H1 (cell line): ENCODE data around the gene CKAP2L. TPM values are rescaled to one million over a fixed set of nuclear protein-coding genes. Genes with fewer than 3 reads are reported as not detected.

Experiments
- CTCF ChIA-PET: fragments of 300-600 bp; sonication (Branson Sonifier 250); formaldehyde crosslinking; loops from one replicate; lab custom pipeline; 2021; ENCODE audit not compliant: partially characterized antibody; lab: Charles Lee
- POLR2A ChIA-PET: fragments of 300-600 bp; sonication (Branson Sonifier 250); formaldehyde crosslinking; loops from one replicate; lab custom pipeline; 2021; ENCODE audit warnings: inconsistent platforms; ENCODE audit not compliant: partially characterized antibody; lab: Charles Lee
- DNase-seq, 2 experiments: peaks; one replicate each; pipeline versions ENCODE4 v3.0.0 to v3.0.0-alpha.2; 2010 to 2022; ENCODE audit warnings: low spot score in 2 of 2, low read depth in 1 of 2, mixed read lengths in 1 of 2
- FAIRE-seq: peaks from 2 replicates; lab custom pipeline; 2011; peaks lifted over from hg19 to GRCh38; lab: Jason Lieb, UNC
- H2AFZ ChIP-seq: 2 replicates; pipeline ENCODE4 v1.8.1; 2012; ENCODE audit warnings: low read length, inconsistent platforms
- H2AK5ac ChIP-seq: 2 replicates; pipeline ENCODE4 v1.6.1; 2013; ENCODE audit warnings: low read depth, low read length
- H2BK120ac ChIP-seq: replicated peaks from 2 replicates; pipeline ENCODE3; 2013; ENCODE audit warnings: low read depth, low read length, inconsistent platforms
- H2BK12ac ChIP-seq: 2 replicates; pipeline ENCODE4 v1.6.1; 2013; ENCODE audit warnings: low read depth, low read length
- H2BK15ac ChIP-seq: 2 replicates; pipeline ENCODE4 v1.6.1; 2013; ENCODE audit warnings: low read length
- H2BK20ac ChIP-seq: 2 replicates; pipeline ENCODE4 v1.6.1; 2013; ENCODE audit warnings: low read length
- H2BK5ac ChIP-seq: 2 replicates; pipeline ENCODE4 v1.6.1; 2013; ENCODE audit warnings: low read depth, low read length
- H3K14ac ChIP-seq: 2 replicates; pipeline ENCODE4 v1.6.1; 2013; ENCODE audit warnings: inconsistent platforms; ENCODE audit not compliant: insufficient read length
- H3K18ac ChIP-seq: 2 replicates; pipeline ENCODE4 v1.6.1; 2013; ENCODE audit warnings: low read length; ENCODE audit errors: extremely low read depth
- H3K23ac ChIP-seq: 2 replicates; pipeline ENCODE4 v1.6.1; 2013; ENCODE audit warnings: inconsistent platforms; ENCODE audit not compliant: insufficient read length
- H3K23me2 ChIP-seq: 2 replicates; pipeline ENCODE4 v1.6.1; 2013; ENCODE audit warnings: low read depth, low read length
- H3K27ac ChIP-seq: 2 replicates; pipeline ENCODE4 v1.6.1; 2011; ENCODE audit warnings: low read depth, low read length, inconsistent platforms
- H3K27me3 ChIP-seq, 4 experiments: replicated peaks in 1 of 4; 1 replicate in 1 of 4; 2 replicates in 3 of 4; pipeline versions ENCODE4 v1.6.1 to v1.8.1; 2011 to 2013; ENCODE audit warnings: low read length in 3 of 4, mild to moderate bottlenecking in 3 of 4, inconsistent platforms in 2 of 4, mixed read lengths in 2 of 4, moderate library complexity in 1 of 4; ENCODE audit not compliant: control insufficient read depth in 3 of 4, insufficient read depth in 3 of 4; ENCODE audit errors: extremely low read depth in 1 of 4
- H3K36me3 ChIP-seq, 4 experiments: 2 replicates each; pipeline versions ENCODE4 v1.6.1 to v1.8.1; 2011 to 2013; ENCODE audit warnings: mild to moderate bottlenecking in 4 of 4, low read length in 3 of 4, moderate library complexity in 2 of 4, control low read depth in 1 of 4, inconsistent platforms in 1 of 4; ENCODE audit not compliant: insufficient read depth in 4 of 4, control insufficient read depth in 2 of 4
- H3K4ac ChIP-seq: replicated peaks from 2 replicates; pipeline ENCODE3; 2013; ENCODE audit warnings: low read length, low read depth, mixed read lengths, inconsistent platforms; ENCODE audit not compliant: insufficient read length
- H3K4me1 ChIP-seq, 4 experiments: replicated peaks in 1 of 4; 1 replicate in 1 of 4; 2 replicates in 3 of 4; pipeline versions ENCODE4 v1.6.1 to v1.8.1; 2011 to 2013; ENCODE audit warnings: low read length in 3 of 4, inconsistent platforms in 2 of 4, mixed read lengths in 1 of 4; ENCODE audit not compliant: insufficient read depth in 4 of 4, control insufficient read depth in 3 of 4
- H3K4me2 ChIP-seq, 2 experiments: 2 replicates each; pipeline versions ENCODE4 v1.6.1 to v1.8.1; 2011 to 2013; ENCODE audit warnings: low read depth in 2 of 2, low read length in 2 of 2, control low read depth in 1 of 2, inconsistent platforms in 1 of 2, mild to moderate bottlenecking in 1 of 2; ENCODE audit not compliant: insufficient read depth in 1 of 2
- H3K4me3 ChIP-seq, 4 experiments: fragments of 200-600, 300-600 bp in 1 of 4; sonication (generic), shearing (Covaris generic), sonication (Bioruptor Twin) in 1 of 4; 2 replicates each; pipeline versions ENCODE4 v1.5.1 to v1.8.1; 2011 to 2016; ENCODE audit warnings: low read length in 4 of 4, low read depth in 3 of 4, control low read depth in 2 of 4, inconsistent platforms in 2 of 4, mild to moderate bottlenecking in 2 of 4, mixed read lengths in 1 of 4, moderate library complexity in 1 of 4; ENCODE audit not compliant: insufficient read depth in 2 of 4; ENCODE audit errors: extremely low read depth in 1 of 4
- H3K56ac ChIP-seq: replicated peaks from 2 replicates; pipeline ENCODE3; 2013; ENCODE audit warnings: low read depth, mild to moderate bottlenecking, mixed read lengths, low read length, inconsistent platforms; ENCODE audit not compliant: insufficient read length
- H3K79me1 ChIP-seq: 2 replicates; pipeline ENCODE4 v1.6.1; 2013; ENCODE audit warnings: low read depth, low read length, control low read depth
- H3K79me2 ChIP-seq, 2 experiments: 2 replicates each; pipeline versions ENCODE4 v1.6.1 to v1.8.1; 2012 to 2013; ENCODE audit warnings: low read length in 2 of 2, mild to moderate bottlenecking in 2 of 2, inconsistent platforms in 1 of 2; ENCODE audit not compliant: insufficient read depth in 2 of 2, control insufficient read depth in 1 of 2
- H3K9ac ChIP-seq, 4 experiments: replicated peaks in 1 of 4; 1 replicate in 1 of 4; 2 replicates in 3 of 4; pipeline versions ENCODE4 v1.6.1 to v1.8.1; 2011 to 2013; ENCODE audit warnings: low read depth in 3 of 4, low read length in 3 of 4, control low read depth in 2 of 4, mild to moderate bottlenecking in 2 of 4, moderate library complexity in 2 of 4, inconsistent platforms in 1 of 4; ENCODE audit errors: extremely low read depth in 1 of 4
- H3K9me3 ChIP-seq, 2 experiments: 2 replicates each; pipeline versions ENCODE4 v1.6.1 to v1.8.1; 2012 to 2013; ENCODE audit warnings: mild to moderate bottlenecking in 2 of 2, moderate library complexity in 2 of 2, control low read depth in 1 of 2, inconsistent platforms in 1 of 2, low read depth in 1 of 2, low read length in 1 of 2, mixed read lengths in 1 of 2; ENCODE audit not compliant: insufficient read depth in 2 of 2
- H4K20me1 ChIP-seq, 2 experiments: replicated peaks in 1 of 2; 2 replicates each; pipeline versions ENCODE3 to v1.8.1; 2011 to 2013; ENCODE audit warnings: inconsistent platforms in 2 of 2, low read length in 2 of 2, mild to moderate bottlenecking in 1 of 2; ENCODE audit not compliant: insufficient read depth in 2 of 2, control insufficient read depth in 1 of 2
- H4K5ac ChIP-seq: 2 replicates; pipeline ENCODE4 v1.6.1; 2013; ENCODE audit warnings: low read length, low read depth, mixed read lengths, inconsistent platforms; ENCODE audit not compliant: insufficient read length
- H4K8ac ChIP-seq: 2 replicates; pipeline ENCODE4 v1.8.0; 2013; ENCODE audit warnings: mild to moderate bottlenecking, moderate library complexity, low read length, inconsistent platforms; ENCODE audit not compliant: insufficient read depth; ENCODE audit errors: extremely low read depth
- H4K91ac ChIP-seq: replicated peaks from 2 replicates; pipeline ENCODE3; 2013; ENCODE audit warnings: low read length, mixed read lengths, inconsistent platforms; ENCODE audit not compliant: insufficient read length
- BRCA1 ChIP-seq: IDR thresholded peaks from 2 replicates; pipeline ENCODE4 v1.6.1; 2012; ENCODE audit warnings: low read depth, low read length, improper control_type of control experiment
- CBX8 ChIP-seq: fragments of 300-800, 300-1000 bp; sonication (generic); IDR thresholded peaks from 2 replicates; pipeline ENCODE4 v1.7.1; 2016; ENCODE audit warnings: low read depth, low read length, borderline replicate concordance
- E2F6 ChIP-seq: IDR thresholded peaks from 2 replicates; pipeline ENCODE4 v1.6.1; 2012; ENCODE audit warnings: inconsistent platforms
- POU5F1 ChIP-seq: IDR thresholded peaks from 2 replicates; pipeline ENCODE4 v1.6.1; 2011; ENCODE audit warnings: low read depth, mild to moderate bottlenecking, low read length, moderate library complexity
- RAD21 ChIP-seq, 2 experiments: IDR thresholded peaks in 1 of 2; conservative IDR thresholded peaks in 1 of 2; 2 replicates each; pipeline ENCODE4 v1.6.1; 2011; ENCODE audit warnings: low read depth in 2 of 2, low read length in 2 of 2, improper control_type of control experiment in 1 of 2, inconsistent platforms in 1 of 2, mild to moderate bottlenecking in 1 of 2, moderate library complexity in 1 of 2
- RBBP5 ChIP-seq: IDR thresholded peaks from 2 replicates; pipeline ENCODE4 v1.7.1; 2012; ENCODE audit warnings: low read depth, mild to moderate bottlenecking, inconsistent platforms, low read length, moderate library complexity, borderline replicate concordance
- RFX5 ChIP-seq: IDR thresholded peaks from 2 replicates; pipeline ENCODE4 v1.6.1; 2011; ENCODE audit warnings: low read depth, low read length, improper control_type of control experiment, borderline replicate concordance
- RNF2 ChIP-seq: fragments of 200-900, 300-1000 bp; sonication (generic); IDR thresholded peaks from 2 replicates; pipeline ENCODE4 v1.7.1; 2016; ENCODE audit warnings: borderline replicate concordance, low read depth, mild to moderate bottlenecking, antibody characterized with exemption, low read length; ENCODE audit not compliant: poor library complexity, severe bottlenecking; ENCODE audit errors: missing control alignments
- RXRA ChIP-seq: IDR thresholded peaks from 2 replicates; pipeline ENCODE4 v1.6.1; 2011; ENCODE audit warnings: low read depth, mild to moderate bottlenecking, low read length, moderate library complexity; ENCODE audit not compliant: insufficient read depth
- SIX5 ChIP-seq: IDR thresholded peaks from 2 replicates; pipeline ENCODE4 v1.6.1; 2011; ENCODE audit warnings: mild to moderate bottlenecking, low read depth, low read length
- SP2 ChIP-seq: IDR thresholded peaks from 2 replicates; pipeline ENCODE4 v1.6.1; 2012; ENCODE audit warnings: mild to moderate bottlenecking, low read length, inconsistent platforms
- WGBS, 2 experiments: shearing (Covaris generic) in 1 of 2; methylation state at CpG; one replicate each; pipeline versions ENCODE4 v1.1.6 to v1.1.7; 2013 to 2015; ENCODE audit warnings: low lambda C conversion rate in 2 of 2, mixed read lengths in 2 of 2, inconsistent platforms in 1 of 2, low coverage in 1 of 2, missing lambda C conversion rate in 1 of 2; ENCODE audit not compliant: insufficient replicate concordance in 2 of 2, insufficient coverage in 1 of 2, insufficient read length in 1 of 2; ENCODE audit errors: extremely low coverage in 1 of 2, missing lambda C conversion rate in 1 of 2; 5-methylcytosine and 5-hydroxymethylcytosine counted together
- polyA plus RNA-seq, 7 experiments: library from polyadenylated mRNA; depleted of rRNA in 3 of 7; stranded (reverse) in 5 of 7; unstranded in 2 of 7; fragments of >200 nt in 5 of 7; fragments of 200-250 nt in 2 of 7; gene quantifications; 1 replicate in 5 of 7; 2 replicates in 1 of 7; 4 replicates in 1 of 7; pipeline versions ENCODE4 v1.2.1 to v1.2.3, GENCODE V29; 2011 to 2013; ENCODE audit warnings: missing spikeins in 2 of 7, mixed read lengths in 2 of 7
- total RNA-seq: library from RNA; stranded (reverse); fragmentation: NEBNext Ultra II Directional; extraction: Animal tissue kit (Norgen Biotek cat#: 25700); gene quantifications from 2 replicates; pipeline ENCODE4 v1.2.1, GENCODE V29; 2021

CKAP2L gene
- total and polyA plus RNA-seq, 2 of the 8 experiments (the other 6 are each of a cell fraction or from before 2014, with no cell fraction given), result 2.5 to 20.7 TPM

- Histone ChIP-seq H3K4me2 (no peak overlapping the region), H2AFZ (no peak overlapping the region), H2AK5ac (no peak overlapping the region), H3K14ac (no peak overlapping the region), H3K23ac (no peak overlapping the region), H3K18ac (no peak overlapping the region), H4K20me1 (no peaks in the 10 kb centered on the region), H3K4ac (no peak overlapping the region), H3K9ac (no peak overlapping the region), H3K27me3 (no peaks in the 10 kb centered on the region), H2BK12ac (no peak overlapping the region), H4K5ac (no peak overlapping the region), H3K23me2 (no peaks in the 10 kb centered on the region), H3K79me2 (no peaks in the 10 kb centered on the region), H3K56ac (no peak overlapping the region), H2BK120ac (no peak overlapping the region), H3K27ac (no peak overlapping the region), H3K9me3 (no peaks in the 10 kb centered on the region), H2BK20ac (no peak overlapping the region), H3K4me3 (no peak overlapping the region), H4K8ac (no peak overlapping the region), H3K4me1 (no peaks in the 10 kb centered on the region), H4K91ac (no peak overlapping the region), H2BK15ac (no peak overlapping the region), H3K36me3 (no peaks in the 10 kb centered on the region), H3K79me1 (no peaks in the 10 kb centered on the region), H2BK5ac (no peak overlapping the region)
- POLR2A ChIA-PET, result no interaction called here
- DNase-seq (no peak), FAIRE-seq (no peak)
- 54% methylated on average over 2 of the region's 2 CpGs; no CpG with 5 or more reads in 1 of the 2 experiments for WGBS, 2 experiments
- CTCF ChIA-PET, result interaction anchor here (0.9 kb wide), 1 partner anchor 23 kb away, joined by 3 read pairs; no protein-coding TSS in a partner anchor
- no peak for TF ChIP-seq RNF2
- TF ChIP-seq RAD21 (IDR thresholded peaks at IDR 0.05 in 1 of 2, conservative IDR thresholded peaks at IDR 0.05 in 1 of 2; ENCODE audit: low read depth in 2 of 2, low read length in 2 of 2), result no peak
- TF ChIP-seq SP2, result no peak
- no peak for TF ChIP-seq RFX5
- no peak for TF ChIP-seq RBBP5
- TF ChIP-seq E2F6, result no peak
- TF ChIP-seq POU5F1, result no peak
- TF ChIP-seq RXRA, result no peak
- TF ChIP-seq CBX8, result no peak
- TF ChIP-seq BRCA1, result no peak
- no peak for TF ChIP-seq SIX5
Measured at GRCh38 chr2:112703684-112704083, 60.7 kb downstream of the CKAP2L start.
